Measurements from ENCODE around the gene OLFM4.

DNA sequence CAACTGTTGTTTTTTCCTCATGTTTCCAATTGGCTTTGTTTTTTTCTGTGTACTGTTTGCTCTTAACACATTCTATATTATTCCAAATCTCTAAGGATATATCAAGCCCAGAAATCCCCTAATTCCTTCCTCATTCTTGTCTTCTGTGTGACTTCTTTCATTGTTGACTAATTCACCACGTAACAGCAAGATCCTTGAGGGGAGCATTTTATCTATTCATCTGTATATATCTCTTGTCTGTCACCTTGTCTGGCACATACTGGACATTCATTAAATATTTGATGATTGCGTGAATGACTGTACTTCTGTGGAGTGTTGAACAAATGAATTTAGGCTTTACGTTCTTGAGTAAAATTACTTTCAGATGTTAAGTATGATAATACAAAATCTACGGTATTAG, 44.8 kb upstream of the OLFM4 start:
- TF ChIP-seq EP300 (IDR thresholded peaks at IDR 0.05; ENCODE audit: borderline replicate concordance in 1 of 2, control insufficient read depth in 1 of 2, low read depth in 2 of 2, low read length in 2 of 2) (no peak), CTCF (IDR thresholded peaks at IDR 0.05 in 2 of 3, conservative IDR thresholded peaks at IDR 0.05 in 1 of 3; ENCODE audit: control insufficient read depth in 2 of 3, extremely low read depth in 1 of 3, insufficient read depth in 1 of 3, low read depth in 3 of 3, low read length in 3 of 3) (no peak), POLR2AphosphoS5 (IDR thresholded peaks at IDR 0.05; ENCODE audit: low read length) (no peak), HCFC1 (IDR thresholded peaks at IDR 0.05; ENCODE audit: low read length) (no peak), RCOR1 (conservative IDR thresholded peaks at IDR 0.05; ENCODE audit: low read depth, low read length) (no peak), ATF3 (IDR thresholded peaks at IDR 0.05; ENCODE audit: borderline replicate concordance, extremely low read depth, low read depth, low read length) (no peak), TCF12 (IDR thresholded peaks at IDR 0.05; ENCODE audit: low read depth, low read length) (no peak), USF2 (IDR thresholded peaks at IDR 0.05; ENCODE audit: borderline replicate concordance, low read depth, low read length) (no peak), POLR2A (IDR thresholded peaks at IDR 0.05; ENCODE audit: low read depth, low read length) (no peak), TAF1 (IDR thresholded peaks at IDR 0.05; ENCODE audit: borderline replicate concordance, low read depth, low read length) (no peak), SIX5 (IDR thresholded peaks at IDR 0.05; ENCODE audit: low read depth, low read length, severe bottlenecking) (no peak)
- TF ChIP-seq, protein P1, sequence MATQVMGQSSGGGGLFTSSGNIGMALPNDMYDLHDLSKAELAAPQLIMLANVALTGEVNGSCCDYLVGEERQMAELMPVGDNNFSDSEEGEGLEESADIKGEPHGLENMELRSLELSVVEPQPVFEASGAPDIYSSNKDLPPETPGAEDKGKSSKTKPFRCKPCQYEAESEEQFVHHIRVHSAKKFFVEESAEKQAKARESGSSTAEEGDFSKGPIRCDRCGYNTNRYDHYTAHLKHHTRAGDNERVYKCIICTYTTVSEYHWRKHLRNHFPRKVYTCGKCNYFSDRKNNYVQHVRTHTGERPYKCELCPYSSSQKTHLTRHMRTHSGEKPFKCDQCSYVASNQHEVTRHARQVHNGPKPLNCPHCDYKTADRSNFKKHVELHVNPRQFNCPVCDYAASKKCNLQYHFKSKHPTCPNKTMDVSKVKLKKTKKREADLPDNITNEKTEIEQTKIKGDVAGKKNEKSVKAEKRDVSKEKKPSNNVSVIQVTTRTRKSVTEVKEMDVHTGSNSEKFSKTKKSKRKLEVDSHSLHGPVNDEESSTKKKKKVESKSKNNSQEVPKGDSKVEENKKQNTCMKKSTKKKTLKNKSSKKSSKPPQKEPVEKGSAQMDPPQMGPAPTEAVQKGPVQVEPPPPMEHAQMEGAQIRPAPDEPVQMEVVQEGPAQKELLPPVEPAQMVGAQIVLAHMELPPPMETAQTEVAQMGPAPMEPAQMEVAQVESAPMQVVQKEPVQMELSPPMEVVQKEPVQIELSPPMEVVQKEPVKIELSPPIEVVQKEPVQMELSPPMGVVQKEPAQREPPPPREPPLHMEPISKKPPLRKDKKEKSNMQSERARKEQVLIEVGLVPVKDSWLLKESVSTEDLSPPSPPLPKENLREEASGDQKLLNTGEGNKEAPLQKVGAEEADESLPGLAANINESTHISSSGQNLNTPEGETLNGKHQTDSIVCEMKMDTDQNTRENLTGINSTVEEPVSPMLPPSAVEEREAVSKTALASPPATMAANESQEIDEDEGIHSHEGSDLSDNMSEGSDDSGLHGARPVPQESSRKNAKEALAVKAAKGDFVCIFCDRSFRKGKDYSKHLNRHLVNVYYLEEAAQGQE (IDR thresholded peaks at IDR 0.05; ENCODE audit: low read depth, low read length), result no peak

All from GM12878 (cell line).